Endothelial cell (in vitro differentiated cells): ENCODE data around the gene PURA. TPM values are rescaled to one million over a fixed set of nuclear protein-coding genes. Genes with fewer than 3 reads are reported as not detected.

ENCODE experiments used
- DNase-seq: peaks from one replicate; pipeline ENCODE4 v3.0.0; 2021; ENCODE audit warnings: low spot score
- H3K27ac Mint-ChIP-seq: one replicate; pipeline ENCODE4 v1.8.0; 2021; ENCODE audit warnings: mixed read lengths, inconsistent platforms; ENCODE audit not compliant: unreplicated experiment
- H3K27me3 Mint-ChIP-seq: one replicate; pipeline ENCODE4 v1.8.0; 2021; ENCODE audit warnings: mild to moderate bottlenecking, moderate library complexity, mixed read lengths, inconsistent platforms; ENCODE audit not compliant: unreplicated experiment
- H3K36me3 Mint-ChIP-seq: one replicate; pipeline ENCODE4 v1.8.0; 2021; ENCODE audit warnings: mild to moderate bottlenecking, low read depth, mixed read lengths, inconsistent platforms; ENCODE audit not compliant: unreplicated experiment
- H3K4me1 Mint-ChIP-seq: one replicate; pipeline ENCODE4 v1.8.0; 2021; ENCODE audit warnings: mild to moderate bottlenecking, mixed read lengths, inconsistent platforms; ENCODE audit not compliant: unreplicated experiment
- H3K4me3 Mint-ChIP-seq: one replicate; pipeline ENCODE4 v1.8.0; 2021; ENCODE audit warnings: mild to moderate bottlenecking, mixed read lengths, inconsistent platforms; ENCODE audit not compliant: unreplicated experiment
- H3K9me3 Mint-ChIP-seq: one replicate; pipeline ENCODE4 v1.8.0; 2021; ENCODE audit warnings: mixed read lengths, inconsistent platforms; ENCODE audit not compliant: unreplicated experiment
- CTCF ChIP-seq: fragments of 200-600 bp; sonication (generic); IDR thresholded peaks from one replicate; pipeline ENCODE4 v1.5.0; 2021; ENCODE audit warnings: antibody characterized with exemption; ENCODE audit not compliant: unreplicated experiment
- total RNA-seq: library from RNA; stranded (reverse); fragmentation: NEBNext Ultra II Directional; extraction: Animal tissue kit (Norgen Biotek cat#: 25700); gene quantifications from one replicate; pipeline ENCODE4 v1.2.1, GENCODE V29; 2021; ENCODE audit not compliant: unreplicated experiment

PURA gene
- total RNA-seq, 1 donor from 2014 or later, result 6.2 TPM

- Mint-ChIP-seq H3K9me3 (no peaks in the 10 kb centered on the region), H3K4me3 (no peak within 1 kb of the TSS), H3K27ac (no peak within 1 kb of the TSS), H3K27me3 (no peaks in the 10 kb centered on the region), H3K36me3 (no peaks in the 10 kb centered on the region), H3K4me1 (no peaks in the 10 kb centered on the region)
- DNase-seq, result no peak
- no peak for TF ChIP-seq CTCF
Observed at GRCh38 chr5:140125637-140126036, 11.7 kb downstream of the PURA start, which contains the start of gene IGIP. Gene IGIP, plus strand, starts transcription at chr5:140125937. Its CDS starts 2,540 bp downstream, at chr5:140128477.

- Mint-ChIP-seq H3K4me3 (no peak overlapping the region), H3K4me1 (no peaks in the 10 kb centered on the region), H3K9me3 (no peaks in the 10 kb centered on the region), H3K27ac (no peak overlapping the region), H3K36me3 (no peaks in the 10 kb centered on the region), H3K27me3 (no peaks in the 10 kb centered on the region)
- no peak for TF ChIP-seq CTCF
- no peak for DNase-seq
Observed at GRCh38 chr5:140126315-140127012, 12.6 kb downstream of the PURA start.

- Mint-ChIP-seq H3K36me3 (no peaks in the 10 kb centered on the region), H3K4me1 (peaks cover 5% of the 10 kb centered on the region), H3K27ac (no peak overlapping the region), H3K4me3 (no peak overlapping the region), H3K9me3 (no peaks in the 10 kb centered on the region), H3K27me3 (no peaks in the 10 kb centered on the region)
- TF ChIP-seq CTCF, result no peak
- DNase-seq, result no peak
Observed at GRCh38 chr5:140128376-140128775, 14.5 kb downstream of the PURA start.

- no peak for TF ChIP-seq CTCF
- peaks cover 5% of the 10 kb centered on the region for H3K4me1 Mint-ChIP-seq
Observed at GRCh38 chr5:140130949-140131733, 17.2 kb downstream of the PURA start.

GRCh38 chr5:140131967-140132409 lies 18.1 kb downstream of the PURA start:
- Mint-ChIP-seq H3K27me3 (no peaks in the 10 kb centered on the region), H3K9me3 (no peaks in the 10 kb centered on the region), H3K4me1 (peaks cover 5% of the 10 kb centered on the region), H3K27ac (no peak overlapping the region), H3K36me3 (no peaks in the 10 kb centered on the region), H3K4me3 (no peak overlapping the region)
- DNase-seq, result no peak
- no peak for TF ChIP-seq CTCF

More at GRCh38 chr5:140130949-140131733, 17.2 kb downstream of the PURA start:
- H3K27ac Mint-ChIP-seq, result no peak overlapping the region
- no peaks in the 10 kb centered on the region for H3K27me3 Mint-ChIP-seq
- H3K9me3 Mint-ChIP-seq, result no peaks in the 10 kb centered on the region
- DNase-seq, result no peak
- H3K4me3 Mint-ChIP-seq, result no peak overlapping the region
- H3K36me3 Mint-ChIP-seq, result no peaks in the 10 kb centered on the region
